Activated CD8-positive, alpha-beta T cell treated with anti-CD3 and anti-CD28 coated beads for 36 hours (primary cell): ENCODE measurements around the gene PLTP. TPM values are rescaled to one million over a fixed set of nuclear protein-coding genes. Genes with fewer than 3 reads are reported as not detected.

Experiments used
- ATAC-seq: fragments of 200-7000 bp; cut with Tn5 transposase; one replicate; pipeline ENCODE4 v1.10.0; 2021; ENCODE audit warnings: mild to moderate bottlenecking, moderate library complexity
- CTCF ChIA-PET: fragments of 350-600 bp; sonication (Branson Sonifier 250); formaldehyde crosslinking; loops from one replicate; lab custom pipeline; 2021; ENCODE audit warnings: antibody characterized with exemption; lab: Charles Lee
- POLR2A ChIA-PET: fragments of 350-600 bp; sonication (Branson Sonifier 250); formaldehyde crosslinking; loops from one replicate; lab custom pipeline; 2021; ENCODE audit warnings: antibody characterized with exemption; lab: Charles Lee
- DNase-seq: peaks from one replicate; pipeline ENCODE4 v3.0.0-alpha.2; 2020
- H3K27ac Mint-ChIP-seq: one replicate; pipeline ENCODE4 v1.8.0; 2021; ENCODE audit warnings: mild to moderate bottlenecking, mixed read lengths
- H3K27me3 Mint-ChIP-seq: one replicate; pipeline ENCODE4 v1.8.0; 2021; ENCODE audit warnings: mixed read lengths
- H3K36me3 Mint-ChIP-seq: one replicate; pipeline ENCODE4 v1.8.0; 2021; ENCODE audit warnings: low read depth, mixed read lengths
- H3K4me1 Mint-ChIP-seq: one replicate; pipeline ENCODE4 v1.8.0; 2021; ENCODE audit warnings: low read depth, mixed read lengths
- H3K4me3 Mint-ChIP-seq: one replicate; pipeline ENCODE4 v1.8.0; 2021; ENCODE audit warnings: mild to moderate bottlenecking, moderate library complexity, mixed read lengths
- H3K9me3 Mint-ChIP-seq: one replicate; pipeline ENCODE4 v1.8.0; 2021; ENCODE audit warnings: mixed read lengths
- intact Hi-C: fragments of 100-400 bp; cut with micrococcal nuclease; formaldehyde crosslinking; loops from one replicate; pipeline ENCODE4 v1.10.0; 2022
- total RNA-seq, 2 experiments: library from RNA; stranded (reverse); gene quantifications; one replicate each; pipeline ENCODE4 v1.2.3, GENCODE V29; 2021
- TF ChIP-seq, protein P1 (sequence below): fragments of 200-600 bp; IDR thresholded peaks from one replicate; pipeline ENCODE4 v1.8.0; 2022; ENCODE audit warnings: antibody characterized with exemption, mild to moderate bottlenecking

Gene PLTP
- total RNA-seq, 2 experiments from 2014 or later = 7.4 to 8.6 TPM

- intact Hi-C loops = loop anchor here (10.0 kb wide), 1 partner anchor 114 kb away; the partner anchor contains the start of gene TNNC2
- TF ChIP-seq, protein P1, sequence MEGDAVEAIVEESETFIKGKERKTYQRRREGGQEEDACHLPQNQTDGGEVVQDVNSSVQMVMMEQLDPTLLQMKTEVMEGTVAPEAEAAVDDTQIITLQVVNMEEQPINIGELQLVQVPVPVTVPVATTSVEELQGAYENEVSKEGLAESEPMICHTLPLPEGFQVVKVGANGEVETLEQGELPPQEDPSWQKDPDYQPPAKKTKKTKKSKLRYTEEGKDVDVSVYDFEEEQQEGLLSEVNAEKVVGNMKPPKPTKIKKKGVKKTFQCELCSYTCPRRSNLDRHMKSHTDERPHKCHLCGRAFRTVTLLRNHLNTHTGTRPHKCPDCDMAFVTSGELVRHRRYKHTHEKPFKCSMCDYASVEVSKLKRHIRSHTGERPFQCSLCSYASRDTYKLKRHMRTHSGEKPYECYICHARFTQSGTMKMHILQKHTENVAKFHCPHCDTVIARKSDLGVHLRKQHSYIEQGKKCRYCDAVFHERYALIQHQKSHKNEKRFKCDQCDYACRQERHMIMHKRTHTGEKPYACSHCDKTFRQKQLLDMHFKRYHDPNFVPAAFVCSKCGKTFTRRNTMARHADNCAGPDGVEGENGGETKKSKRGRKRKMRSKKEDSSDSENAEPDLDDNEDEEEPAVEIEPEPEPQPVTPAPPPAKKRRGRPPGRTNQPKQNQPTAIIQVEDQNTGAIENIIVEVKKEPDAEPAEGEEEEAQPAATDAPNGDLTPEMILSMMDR = no peak
- ChIA-PET CTCF (interaction anchor here (0.9 to 9.3 kb wide), 6 partner anchors 10 to 139 kb away, joined by 3 to 74 read pairs (median 4); no protein-coding TSS in a partner anchor), POLR2A (interaction anchor here (0.8 to 8.9 kb wide), 5 partner anchors 9 to 58 kb away, joined by 3 to 119 read pairs (median 4); partner anchors contain the start of genes ZNF335 and ZSWIM1)
- Mint-ChIP-seq H3K27ac (peak overlapping the region; percentile 60), H3K9me3 (no peaks in the 10 kb centered on the region), H3K36me3 (peaks cover 29% of the 10 kb centered on the region), H3K27me3 (no peaks in the 10 kb centered on the region), H3K4me1 (peaks cover 26% of the 10 kb centered on the region), H3K4me3 (no peak overlapping the region)
- ATAC-seq (no peak), DNase-seq (peak; percentile 42)
Measured at GRCh38 chr20:45938727-45939438, 26.9 kb upstream of the PLTP start.

- Mint-ChIP-seq H3K27me3 (no peaks in the 10 kb centered on the region), H3K4me1 (peaks cover 25% of the 10 kb centered on the region), H3K4me3 (no peak overlapping the region), H3K27ac (peak overlapping the region; percentile 70), H3K9me3 (no peaks in the 10 kb centered on the region), H3K36me3 (peaks cover 24% of the 10 kb centered on the region)
- TF ChIP-seq, protein P1 = no peak
- DNase-seq (no peak), ATAC-seq (no peak)
- intact Hi-C loops = loop anchor here (10.0 kb wide), 1 partner anchor 113 kb away; the partner anchor contains the start of gene TNNC2
- ChIA-PET CTCF (interaction anchor here (1.0 to 9.3 kb wide), 6 partner anchors 12 to 139 kb away, joined by 3 to 74 read pairs (median 6); no protein-coding TSS in a partner anchor), POLR2A (interaction anchor here (1.0 to 8.9 kb wide), 7 partner anchors 10 to 114 kb away, joined by 3 to 119 read pairs (median 7); partner anchors contain the start of genes CTSA, NEURL2 and ZNF335)
Measured at GRCh38 chr20:45937765-45938164, 25.8 kb upstream of the PLTP start.

DNA sequence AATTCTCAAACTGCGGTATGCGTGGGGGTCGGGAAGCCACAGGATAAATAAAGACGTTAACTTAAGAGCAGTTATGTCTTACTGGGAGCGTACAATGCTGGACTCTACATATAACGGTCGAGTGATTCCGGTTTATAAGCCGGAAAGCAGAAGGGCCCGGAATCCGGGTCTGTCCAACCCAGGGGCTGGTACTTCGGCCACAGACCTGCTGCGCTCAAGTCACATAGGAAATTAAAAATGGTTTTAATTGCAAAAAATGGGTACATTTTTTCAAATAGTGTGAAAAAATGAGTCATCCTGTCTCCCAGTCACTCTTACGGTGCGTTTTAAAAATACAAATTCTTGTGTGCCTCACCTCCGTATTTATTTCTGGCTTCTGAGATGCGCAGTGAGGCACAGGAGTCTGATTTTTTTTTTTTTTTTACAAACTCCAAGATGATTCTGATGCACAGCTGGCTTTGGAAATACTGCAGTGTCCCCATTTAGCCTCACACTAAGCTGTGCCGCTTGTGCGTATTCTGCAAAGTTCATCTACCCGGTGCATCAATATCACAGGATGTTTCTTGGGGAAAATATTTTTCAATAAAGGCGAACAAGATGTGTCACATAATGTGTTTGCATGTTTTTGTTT is 23.6 kb upstream of the PLTP start:
- intact Hi-C loops = loop anchor here (2.0 to 10.0 kb wide), 2 partner anchors 51 to 111 kb away; partner anchors contain the start of gene TNNC2
- ATAC-seq (peak; percentile 2), DNase-seq (no peak)
- H3K27me3 Mint-ChIP-seq = no peaks in the 10 kb centered on the region
- TF ChIP-seq, protein P1 = no peak
- no peaks in the 10 kb centered on the region for H3K9me3 Mint-ChIP-seq
- peaks cover 25% of the 10 kb centered on the region for H3K4me1 Mint-ChIP-seq
- CTCF ChIA-PET = interaction anchor here (1.2 to 9.3 kb wide), 4 partner anchors 8 to 136 kb away, joined by 3 to 74 read pairs (median 4); no protein-coding TSS in a partner anchor
- POLR2A ChIA-PET = interaction anchor here (1.1 to 8.9 kb wide), 16 partner anchors 10 to 122 kb away, joined by 3 to 119 read pairs (median 12); partner anchors contain the start of genes CTSA, NEURL2, PLTP and UBE2C
- peak overlapping the region; percentile 95 for H3K4me3 Mint-ChIP-seq
- H3K36me3 Mint-ChIP-seq = peaks cover 22% of the 10 kb centered on the region
- H3K27ac Mint-ChIP-seq = peak overlapping the region; percentile 89

DNA sequence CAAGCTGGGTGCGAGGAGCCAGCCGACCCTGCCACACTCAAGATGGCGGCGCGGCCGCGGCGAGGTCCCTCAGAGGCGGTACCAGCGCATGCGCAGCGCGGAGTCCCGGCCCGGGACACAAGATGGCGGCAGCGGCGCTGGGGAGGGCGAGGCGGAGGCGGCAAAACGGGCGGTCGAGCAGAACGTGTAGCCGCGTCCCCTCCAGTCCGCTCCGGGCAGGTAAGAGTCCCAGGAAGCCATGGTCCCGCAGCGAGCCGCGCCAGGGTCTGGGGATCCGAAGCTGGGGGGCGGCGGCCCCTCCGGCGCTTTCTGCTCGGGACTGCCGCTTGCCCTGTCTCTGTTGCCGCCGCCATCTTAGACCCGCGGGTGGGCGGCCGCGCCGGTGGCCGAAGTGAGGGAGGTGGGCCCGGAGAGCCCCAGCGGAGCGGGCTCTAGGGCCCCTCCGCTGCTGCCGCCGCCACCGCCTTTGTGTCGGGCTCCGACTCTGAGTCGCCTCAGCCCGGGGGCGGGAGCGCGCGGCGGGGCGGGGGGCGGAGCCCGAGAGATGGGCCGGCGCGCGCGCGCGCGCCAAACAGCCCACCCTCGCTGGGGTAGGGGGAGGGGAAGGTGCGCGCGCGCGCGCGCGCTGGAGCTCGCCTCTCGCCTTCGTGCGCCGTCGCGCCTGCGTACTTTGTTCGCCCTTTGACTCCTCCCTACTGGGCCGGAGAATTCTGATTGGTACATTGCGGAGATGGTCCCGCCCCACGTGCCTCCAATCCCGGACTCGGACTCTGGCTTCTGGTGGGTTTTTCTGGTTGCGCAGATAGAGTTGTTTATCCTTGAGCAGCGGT is 22.8 kb upstream of the PLTP start, which contains the start of gene PCIF1:
TSS of gene PCIF1 (plus strand) at position 98 of the 830 bp plus-strand sequence. CDS start 4,317 bp downstream, outside the sequence.
- peak within 1 kb of the TSS; percentile 95 for H3K4me3 Mint-ChIP-seq
- H3K4me1 Mint-ChIP-seq = peaks cover 25% of the 10 kb centered on the region
- no peaks in the 10 kb centered on the region for H3K27me3 Mint-ChIP-seq
- no peaks in the 10 kb centered on the region for H3K9me3 Mint-ChIP-seq
- H3K27ac Mint-ChIP-seq = peak within 1 kb of the TSS; percentile 96
- TF ChIP-seq, protein P1 = no peak
- DNase-seq = peak; percentile 99
- CTCF ChIA-PET = interaction anchor here (1.0 to 9.3 kb wide), 10 partner anchors 9 to 136 kb away, joined by 3 to 74 read pairs (median 4); no protein-coding TSS in a partner anchor
- ATAC-seq = peak; percentile 84
- POLR2A ChIA-PET = interaction anchor here (0.9 to 8.9 kb wide), 19 partner anchors 9 to 472 kb away, joined by 3 to 119 read pairs (median 11); partner anchors contain the start of genes CTSA, ELMO2, NEURL2 and PLTP
- peaks cover 18% of the 10 kb centered on the region for H3K36me3 Mint-ChIP-seq
- intact Hi-C loops = loop anchor here (2.0 to 10.0 kb wide), 2 partner anchors 50 to 110 kb away; partner anchors contain the start of gene TNNC2
